Activated CD4-positive, CD25-positive, alpha-beta regulatory T cell (primary cell): ENCODE results near the gene TSNAX.

ENCODE experiments used
- DNase-seq, 4 experiments: peaks; one replicate each; lab custom pipeline; 2025; lab: John Stamatoyannopoulos, UW

TSNAX gene

GRCh38 chr1:231518485-231519034 is 9.9 kb upstream of the TSNAX start:
- no peak for DNase-seq

- DNase-seq: no peak
Measured at GRCh38 chr1:231519166-231519565, 9.3 kb upstream of the TSNAX start.

GRCh38 chr1:231522038-231522437 is 6.4 kb upstream of the TSNAX start:
- no peak for DNase-seq

DNA sequence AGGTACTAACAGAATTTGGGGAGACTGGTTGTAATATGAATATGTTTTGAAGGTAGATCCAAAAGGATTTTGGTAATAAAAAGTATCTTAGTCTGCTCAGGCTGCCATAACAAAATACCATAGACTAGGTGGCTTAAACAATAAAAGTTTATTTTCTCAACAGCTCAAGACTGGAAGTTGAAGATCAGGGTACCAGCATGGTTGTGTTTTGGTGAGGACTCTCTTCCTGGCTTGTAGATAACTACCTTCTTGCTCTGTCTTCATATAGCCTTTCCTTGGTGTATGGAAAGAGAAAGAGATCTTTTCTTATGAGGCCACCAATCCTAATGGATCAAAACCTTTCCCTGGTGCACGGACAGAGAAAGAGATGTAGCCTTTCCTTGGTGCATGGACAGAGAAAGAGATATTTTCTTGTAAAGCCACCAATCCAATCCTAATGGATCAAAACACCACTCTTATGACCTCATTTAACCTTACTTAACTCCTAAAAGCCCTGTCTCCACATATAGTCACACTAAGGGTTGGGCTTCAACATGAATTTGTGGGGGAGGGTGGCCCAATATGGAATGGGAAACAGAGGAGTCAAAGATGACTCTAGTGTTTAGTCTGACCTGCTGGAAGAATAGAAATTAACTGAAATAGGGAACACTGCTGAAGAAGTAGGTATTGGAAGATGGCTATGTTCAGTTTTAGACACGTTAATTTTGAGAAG is 5.4 kb upstream of the TSNAX start:
- no peak for DNase-seq

GRCh38 chr1:231523816-231524215 is 4.7 kb upstream of the TSNAX start:
- no peak for DNase-seq

DNA sequence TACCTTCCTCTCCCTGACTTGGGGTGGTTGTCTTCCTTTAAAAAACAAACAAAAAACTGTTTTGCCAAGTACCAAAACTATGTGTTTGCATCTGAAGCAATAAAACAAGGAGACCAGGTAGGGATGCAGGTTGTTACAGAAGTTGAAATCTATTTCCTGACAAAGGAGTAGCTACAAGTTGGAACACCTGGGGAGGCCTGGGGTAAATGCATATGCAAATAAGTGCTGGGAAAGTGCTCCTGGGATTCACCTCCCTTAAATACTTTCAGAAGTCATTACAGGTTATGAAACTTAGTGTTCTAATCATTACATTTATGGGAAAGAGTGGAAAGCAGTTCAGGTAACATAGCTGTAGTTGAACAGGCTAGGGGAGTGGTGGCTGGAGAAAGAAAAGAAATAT is 1.9 kb upstream of the TSNAX start:
- DNase-seq: no peak

DNA sequence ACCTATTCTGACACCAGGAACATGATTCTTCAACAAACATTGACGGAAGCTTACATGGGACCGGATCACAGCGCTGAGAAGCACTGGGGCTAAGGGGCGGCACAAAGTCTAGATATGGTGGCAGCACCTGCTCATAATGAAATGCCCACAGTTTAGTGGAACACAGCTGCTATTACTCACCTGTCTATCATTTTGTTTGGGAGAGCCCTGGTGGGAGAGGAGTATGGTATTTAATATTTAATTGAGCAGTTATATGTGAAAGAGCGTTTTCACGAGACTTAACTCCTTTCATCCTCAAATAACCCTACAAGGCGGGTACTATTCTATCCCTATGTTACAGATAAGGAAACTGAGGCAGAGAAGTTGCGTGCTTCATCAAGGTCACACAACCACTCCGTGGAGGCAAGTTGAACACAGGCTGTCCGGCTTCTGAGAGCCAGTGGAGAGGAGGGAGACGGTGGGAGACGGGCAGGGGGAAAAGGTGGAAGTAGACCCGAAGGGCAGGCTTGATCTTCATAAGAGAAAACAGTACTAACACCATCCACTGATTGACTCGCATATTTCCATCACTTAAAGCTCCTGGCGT is 790 bp upstream of the TSNAX start:
- no peak for DNase-seq

DNA sequence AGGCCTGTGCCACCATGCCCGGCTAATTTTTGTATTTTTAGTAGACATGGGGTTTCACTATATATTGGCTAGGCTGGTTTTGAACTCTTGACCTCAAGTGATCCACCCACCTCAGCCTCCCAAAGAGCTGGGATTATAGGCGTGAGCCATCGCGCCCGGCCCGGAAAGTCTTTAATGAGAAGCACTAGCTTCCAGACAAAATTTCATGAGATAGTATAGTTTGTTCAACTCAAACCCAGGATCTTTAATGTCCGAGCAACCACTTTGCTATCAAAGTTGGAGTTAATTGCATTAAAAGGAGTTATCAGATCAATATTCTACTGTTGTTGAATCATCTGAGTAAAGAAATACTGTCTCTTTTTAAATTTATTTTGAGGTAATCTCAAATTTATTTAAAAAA is 4.8 kb downstream of the TSNAX start:
- DNase-seq: no peak

DNA sequence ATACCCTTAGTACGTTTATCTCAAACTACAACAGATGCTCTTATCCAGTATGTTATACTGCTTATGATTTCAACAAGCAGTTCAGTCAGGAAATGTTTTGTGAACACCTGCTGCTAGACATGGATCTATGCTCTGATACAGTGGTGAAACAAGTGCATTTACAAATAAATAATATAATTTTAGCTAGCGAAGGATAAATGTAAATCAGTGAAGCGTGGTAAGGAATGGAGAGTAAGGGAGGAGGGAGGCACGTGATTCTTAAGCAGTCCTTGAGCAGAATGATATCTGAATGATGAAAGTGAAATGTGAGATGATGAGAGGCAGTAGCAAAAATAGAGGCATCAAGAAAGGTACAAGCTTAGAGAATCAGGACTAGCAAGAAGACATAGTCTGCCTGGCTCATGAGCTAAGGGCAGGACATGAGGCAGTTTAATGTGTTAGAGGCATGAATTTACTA is 6.3 kb downstream of the TSNAX start:
- DNase-seq: no peak

- DNase-seq: no peak
Measured at GRCh38 chr1:231536099-231536498, 7.6 kb downstream of the TSNAX start.

- DNase-seq: no peak
Measured at GRCh38 chr1:231540847-231541246, 12.4 kb downstream of the TSNAX start.

GRCh38 chr1:231541842-231542241 is 13.4 kb downstream of the TSNAX start:
- DNase-seq: no peak

- DNase-seq: no peak
Measured at GRCh38 chr1:231544943-231545592, 16.6 kb downstream of the TSNAX start.

DNA sequence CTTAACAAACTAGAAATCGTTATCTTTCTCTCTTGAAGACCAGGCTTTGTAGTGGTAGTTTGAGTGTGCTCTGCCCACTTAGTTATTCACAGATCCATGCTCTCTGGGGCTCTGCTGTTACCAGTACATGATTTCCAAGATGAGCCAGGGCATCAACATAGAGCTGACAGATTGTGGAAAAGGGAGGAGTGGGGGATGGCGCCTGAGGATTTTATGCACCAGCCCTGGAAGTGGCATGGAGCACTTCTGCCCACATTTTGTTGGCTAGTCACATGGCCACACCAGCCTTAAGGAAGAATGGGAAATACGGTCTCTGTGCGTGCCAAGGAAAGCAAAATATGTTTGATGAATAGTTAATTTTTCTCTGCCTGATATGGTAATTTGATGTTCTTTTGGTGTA is 18.2 kb downstream of the TSNAX start:
- no peak for DNase-seq

GRCh38 chr1:231549733-231550447 is 21.4 kb downstream of the TSNAX start:
- no peak for DNase-seq

DNA sequence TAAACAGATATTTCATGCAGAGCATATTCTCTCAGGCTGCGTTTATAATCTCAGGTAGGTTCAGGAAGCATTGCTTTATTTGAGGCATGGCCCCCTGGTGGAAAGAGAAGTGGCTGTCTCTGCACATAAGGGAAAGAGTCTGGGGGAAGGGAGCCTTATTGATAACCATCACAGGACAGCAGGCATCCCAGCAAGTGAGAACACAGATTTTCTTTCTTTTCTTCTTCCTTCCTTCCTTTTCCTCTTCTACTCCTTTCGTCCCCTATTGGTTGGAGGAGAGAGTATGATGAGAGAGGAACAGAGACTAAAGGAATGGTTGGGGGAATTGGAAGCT is 21.9 kb downstream of the TSNAX start:
- no peak for DNase-seq

DNA sequence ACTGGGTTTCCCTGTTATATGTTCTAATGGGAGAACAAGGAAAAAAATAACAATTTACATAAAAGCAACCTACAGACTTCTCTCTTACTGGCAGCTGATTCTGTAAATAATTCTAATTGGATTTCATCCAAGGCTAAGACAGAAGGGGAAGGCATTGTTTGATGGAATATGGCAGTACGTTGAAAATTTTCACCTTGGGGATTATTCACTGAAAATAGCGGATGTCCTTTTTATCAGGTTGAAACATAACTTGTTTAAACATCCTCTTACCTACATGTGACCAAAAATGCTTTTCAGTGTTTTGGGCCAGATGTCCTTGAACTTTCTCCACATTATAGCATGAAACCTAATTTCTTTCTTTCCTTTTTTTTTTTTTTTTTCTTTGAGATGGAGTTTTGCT is 24.9 kb downstream of the TSNAX start:
- no peak for DNase-seq

- DNase-seq: no peak
Measured at GRCh38 chr1:231554969-231555368, 26.5 kb downstream of the TSNAX start.

DNA sequence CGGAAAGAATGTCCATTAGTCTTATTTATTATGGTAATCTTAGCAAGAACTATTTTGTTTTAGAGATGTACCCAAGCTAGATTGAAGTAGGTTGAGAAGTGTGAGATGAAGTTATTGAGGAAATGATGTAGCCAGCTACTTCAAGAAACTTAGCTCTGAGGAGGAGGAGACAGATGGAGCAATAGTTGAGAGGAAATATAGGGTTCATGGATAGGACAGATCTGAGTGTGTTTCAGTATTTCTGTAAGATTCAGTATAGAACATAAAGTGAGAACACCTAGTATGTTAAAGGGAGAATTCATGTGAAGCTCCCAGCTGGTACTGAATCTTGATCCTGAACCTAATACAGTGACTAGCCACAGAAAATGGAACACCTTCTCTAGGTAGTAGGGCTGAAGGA is 28.9 kb downstream of the TSNAX start:
- no peak for DNase-seq

DNA sequence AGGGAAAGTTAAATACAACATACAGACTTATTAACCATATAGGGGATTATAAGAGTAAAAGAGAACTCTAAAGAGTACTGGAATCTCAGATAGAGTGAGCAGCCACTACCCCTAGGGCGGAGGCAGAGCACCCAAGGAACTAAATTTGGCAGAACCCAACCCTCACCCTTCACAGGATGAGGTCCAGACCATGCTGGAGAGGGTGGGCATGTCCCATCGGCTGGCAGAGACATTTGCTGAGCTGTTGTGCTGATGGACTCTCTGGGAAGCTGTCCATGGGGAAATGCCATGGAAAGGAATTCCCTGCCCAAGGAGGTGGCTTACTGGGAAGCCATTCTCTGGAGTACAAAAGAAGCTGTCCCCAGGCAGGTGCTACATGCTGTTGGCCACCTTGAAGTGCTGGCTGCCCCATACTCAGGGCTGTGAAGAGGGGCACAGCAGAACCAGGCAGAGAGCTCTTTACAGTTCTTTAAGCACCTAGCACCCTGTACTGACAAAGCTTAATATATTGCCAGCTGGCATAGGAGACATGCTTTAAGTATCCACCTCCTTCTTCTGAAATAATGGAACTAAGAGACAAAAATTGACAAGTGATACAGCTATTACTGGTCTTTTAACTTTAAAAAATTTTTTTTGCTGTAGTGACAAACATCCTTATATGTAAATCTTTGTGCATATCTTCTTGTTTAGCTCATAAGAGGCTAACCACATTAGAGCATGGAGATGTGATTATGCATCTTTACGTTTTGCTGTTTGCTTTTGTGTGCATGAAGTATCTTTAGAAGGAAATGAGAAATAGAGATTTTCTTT is 29.6 kb downstream of the TSNAX start:
- DNase-seq: no peak

- no peak for DNase-seq
Measured at GRCh38 chr1:231558708-231559185, 30.3 kb downstream of the TSNAX start.
